Sigmoid colon (tissue), 3 donors: ENCODE results near the gene DOCK1.

Source experiments
- CTCF ChIP-seq, 4 experiments: fragments of 450-650 bp in 3 of 4; fragments of 200-600 bp in 1 of 4; IDR thresholded peaks; one replicate each; pipeline ENCODE4 v1.5.1; 2016 to 2019; ENCODE audit warnings: antibody characterized with exemption in 4 of 4, mild to moderate bottlenecking in 3 of 4, moderate library complexity in 2 of 4
- POLR2A ChIP-seq, 2 donors: fragments of 450-650 bp; IDR thresholded peaks; one replicate each; pipeline ENCODE4 v1.6.1; 2016; ENCODE audit warnings: antibody characterized with exemption in 2 of 2, mild to moderate bottlenecking in 2 of 2, moderate library complexity in 2 of 2

GRCh38 chr10:127151541-127151940 is 246.3 kb downstream of the DOCK1 start:
- no peak for TF ChIP-seq POLR2A (IDR thresholded peaks at IDR 0.05)
- no peak for TF ChIP-seq CTCF (IDR thresholded peaks at IDR 0.05)
